ENCODE measurements around the gene EIF4E2. TPM values are rescaled to one million over a fixed set of nuclear protein-coding genes. Genes with fewer than 3 reads are reported as not detected.
A peak's percentile ranks its signal among the peaks of the same experiment; 100 is the strongest.

The EIF4E2 gene
- total and polyA plus RNA-seq, 4 donors: 43.7 to 77.7 (median 65.9) TPM

DNA sequence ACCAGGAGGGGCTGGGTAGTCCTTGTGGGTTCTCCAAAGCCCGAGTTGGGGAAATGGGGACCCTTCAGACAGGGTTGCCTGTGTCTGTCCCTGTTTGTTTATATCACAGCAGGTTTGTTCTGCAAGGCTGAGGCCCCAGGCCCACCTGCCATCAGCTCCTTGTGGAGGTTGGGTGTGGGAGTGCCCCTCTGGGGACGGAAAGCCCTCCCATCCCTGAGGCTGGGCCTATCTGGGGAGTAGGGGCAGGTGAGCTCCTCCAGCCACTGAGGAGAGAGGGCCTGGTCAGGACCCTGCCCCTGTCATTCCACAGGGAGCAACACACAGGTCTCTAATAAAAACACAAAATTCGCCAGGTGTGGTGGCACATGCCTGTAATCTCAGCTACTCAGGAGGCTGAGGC, 59.6 kb downstream of the EIF4E2 start:
- Histone ChIP-seq H3K27ac (ENCODE audit: low read depth in 1 of 2, low read length in 1 of 2) (no peak overlapping the region), H3K36me3 (ENCODE audit: control insufficient read depth in 4 of 4, insufficient read depth in 4 of 4, low read length in 4 of 4) (no peaks in the 10 kb centered on the region), H3K9ac (ENCODE audit: insufficient read depth in 1 of 2, low read length in 2 of 2) (no peak overlapping the region), H3K4me3 (no peak overlapping the region), H3K9me3 (ENCODE audit: control insufficient read depth in 4 of 4, insufficient read depth in 3 of 4, low read length in 3 of 4) (no peaks in the 10 kb centered on the region), H3K4me1 (ENCODE audit: control insufficient read depth in 5 of 5, insufficient read depth in 5 of 5, low read length in 5 of 5) (no peaks in the 10 kb centered on the region), H3K27me3 (ENCODE audit: control insufficient read depth in 3 of 3, insufficient read depth in 3 of 3, low read length in 2 of 3) (no peaks in the 10 kb centered on the region)
- 78 to 87% methylated on average over 3 of the region's 3 CpGs for WGBS, 2 donors
- TF ChIP-seq, protein P1, sequence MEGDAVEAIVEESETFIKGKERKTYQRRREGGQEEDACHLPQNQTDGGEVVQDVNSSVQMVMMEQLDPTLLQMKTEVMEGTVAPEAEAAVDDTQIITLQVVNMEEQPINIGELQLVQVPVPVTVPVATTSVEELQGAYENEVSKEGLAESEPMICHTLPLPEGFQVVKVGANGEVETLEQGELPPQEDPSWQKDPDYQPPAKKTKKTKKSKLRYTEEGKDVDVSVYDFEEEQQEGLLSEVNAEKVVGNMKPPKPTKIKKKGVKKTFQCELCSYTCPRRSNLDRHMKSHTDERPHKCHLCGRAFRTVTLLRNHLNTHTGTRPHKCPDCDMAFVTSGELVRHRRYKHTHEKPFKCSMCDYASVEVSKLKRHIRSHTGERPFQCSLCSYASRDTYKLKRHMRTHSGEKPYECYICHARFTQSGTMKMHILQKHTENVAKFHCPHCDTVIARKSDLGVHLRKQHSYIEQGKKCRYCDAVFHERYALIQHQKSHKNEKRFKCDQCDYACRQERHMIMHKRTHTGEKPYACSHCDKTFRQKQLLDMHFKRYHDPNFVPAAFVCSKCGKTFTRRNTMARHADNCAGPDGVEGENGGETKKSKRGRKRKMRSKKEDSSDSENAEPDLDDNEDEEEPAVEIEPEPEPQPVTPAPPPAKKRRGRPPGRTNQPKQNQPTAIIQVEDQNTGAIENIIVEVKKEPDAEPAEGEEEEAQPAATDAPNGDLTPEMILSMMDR (IDR thresholded peaks at IDR 0.05; ENCODE audit: control extremely low read depth, extremely low read depth): no peak
- ATAC-seq (ENCODE audit: insufficient read depth, low FRiP score): no peak
- no peak for DNase-seq

DNA sequence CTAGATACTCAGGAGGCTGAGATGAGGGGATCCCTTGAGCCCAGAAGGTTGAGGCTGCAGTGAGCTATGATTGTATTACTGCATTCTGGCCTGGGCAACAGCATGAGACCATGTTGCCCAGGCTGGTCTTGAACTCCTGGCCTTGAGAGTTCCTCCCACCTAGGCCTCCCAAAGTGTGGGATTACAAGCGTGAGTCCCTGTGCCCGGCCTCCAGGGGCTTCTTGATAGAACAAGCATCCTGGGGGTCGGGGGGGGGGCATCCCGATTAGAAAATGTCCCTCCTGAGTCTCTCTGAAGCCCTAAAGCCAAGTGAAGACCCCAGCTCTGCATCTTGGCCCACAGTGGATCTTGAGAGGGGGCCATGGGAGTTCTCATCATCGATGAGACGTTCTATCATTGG, 60.6 kb downstream of the EIF4E2 start:
- no peak overlapping the region for H3K27ac ChIP-seq (ENCODE audit: low read depth in 1 of 2, low read length in 1 of 2)
- no peak for DNase-seq
- H3K4me3 ChIP-seq: no peak overlapping the region
- no peaks in the 10 kb centered on the region for H3K9me3 ChIP-seq (ENCODE audit: control insufficient read depth in 4 of 4, insufficient read depth in 3 of 4, low read length in 3 of 4)
- H3K27me3 ChIP-seq (ENCODE audit: control insufficient read depth in 3 of 3, insufficient read depth in 3 of 3, low read length in 2 of 3): no peaks in the 10 kb centered on the region
- H3K36me3 ChIP-seq (ENCODE audit: control insufficient read depth in 4 of 4, insufficient read depth in 4 of 4, low read length in 4 of 4): no peaks in the 10 kb centered on the region
- H3K4me1 ChIP-seq (ENCODE audit: control insufficient read depth in 5 of 5, insufficient read depth in 5 of 5, low read length in 5 of 5): no peaks in the 10 kb centered on the region
- TF ChIP-seq, protein P1 (IDR thresholded peaks at IDR 0.05; ENCODE audit: control extremely low read depth, extremely low read depth): no peak
- H3K9ac ChIP-seq (ENCODE audit: insufficient read depth in 1 of 2, low read length in 2 of 2): no peak overlapping the region
- WGBS, 2 donors: 80 to 81% methylated on average over 6 of the region's 6 CpGs
- ATAC-seq (ENCODE audit: insufficient read depth, low FRiP score): no peak

DNA sequence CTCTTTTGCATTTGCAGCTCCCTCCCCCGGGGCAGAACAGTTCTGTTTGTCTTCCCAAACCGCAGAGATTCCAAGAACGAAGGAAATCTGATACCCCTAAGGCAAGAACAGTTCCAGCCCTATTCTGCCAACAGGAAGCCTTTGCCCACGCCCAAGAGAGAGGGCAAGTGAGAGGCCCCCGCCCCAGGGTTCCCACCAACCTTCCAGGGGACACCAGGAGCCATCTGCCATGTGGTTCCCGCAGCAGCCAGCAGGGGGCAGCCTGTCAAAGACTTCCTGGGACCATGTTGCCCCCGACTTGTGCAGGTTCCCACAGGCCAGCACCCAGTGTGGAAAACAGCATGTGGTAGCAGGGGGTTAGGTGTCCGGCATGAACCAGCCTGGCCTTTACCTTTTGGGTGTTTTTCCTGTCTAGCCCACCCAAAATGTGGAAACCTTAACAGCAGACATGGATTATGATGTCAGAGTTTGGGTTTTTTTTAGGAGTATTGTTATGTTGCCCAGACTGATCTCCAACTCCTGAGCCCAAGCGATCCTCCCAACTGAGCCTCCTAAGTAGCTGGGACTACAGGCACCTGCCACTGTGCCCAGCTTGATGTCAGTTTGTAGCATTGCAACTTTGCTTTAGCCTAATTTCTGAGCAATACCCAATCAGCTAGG, 61.2 kb downstream of the EIF4E2 start:
- Histone ChIP-seq H3K4me3 (no peak overlapping the region), H3K36me3 (ENCODE audit: control insufficient read depth in 4 of 4, insufficient read depth in 4 of 4, low read length in 4 of 4) (no peaks in the 10 kb centered on the region), H3K9me3 (ENCODE audit: control insufficient read depth in 4 of 4, insufficient read depth in 3 of 4, low read length in 3 of 4) (no peaks in the 10 kb centered on the region), H3K9ac (ENCODE audit: insufficient read depth in 1 of 2, low read length in 2 of 2) (no peak overlapping the region), H3K27me3 (ENCODE audit: control insufficient read depth in 3 of 3, insufficient read depth in 3 of 3, low read length in 2 of 3) (no peaks in the 10 kb centered on the region), H3K4me1 (ENCODE audit: control insufficient read depth in 5 of 5, insufficient read depth in 5 of 5, low read length in 5 of 5) (no peaks in the 10 kb centered on the region), H3K27ac (ENCODE audit: low read depth in 1 of 2, low read length in 1 of 2) (no peak overlapping the region)
- ATAC-seq (ENCODE audit: insufficient read depth, low FRiP score) (no peak), DNase-seq (peak; percentile 24 to 58 (median 44))
- WGBS, 2 donors: 40 to 54% methylated on average over 9 of the region's 9 CpGs
- TF ChIP-seq, protein P1 (IDR thresholded peaks at IDR 0.05; ENCODE audit: control extremely low read depth, extremely low read depth): peak; percentile 47
